H1 (cell line): Measurements from ENCODE around the gene GP1BB. TPM values are rescaled to one million over a fixed set of nuclear protein-coding genes. Genes with fewer than 3 reads are reported as not detected.

Source experiments
- CBX8 ChIP-seq: fragments of 300-800, 300-1000 bp; sonication (generic); IDR thresholded peaks from 2 replicates; pipeline ENCODE4 v1.7.1; 2016; ENCODE audit warnings: low read depth, low read length, borderline replicate concordance
- CHD1 ChIP-seq: IDR thresholded peaks from 2 replicates; pipeline ENCODE4 v1.6.1; 2012; ENCODE audit warnings: low read depth, low read length, improper control_type of control experiment
- CHD7 ChIP-seq: fragments of 300-600 bp; sonication (generic); IDR thresholded peaks from 2 replicates; pipeline ENCODE4 v1.7.1; 2012; ENCODE audit warnings: low read length, moderate library complexity, mild to moderate bottlenecking, inconsistent platforms; ENCODE audit not compliant: insufficient replicate concordance
- POU5F1 ChIP-seq: IDR thresholded peaks from 2 replicates; pipeline ENCODE4 v1.6.1; 2011; ENCODE audit warnings: low read depth, mild to moderate bottlenecking, low read length, moderate library complexity
- SIN3A ChIP-seq, 2 experiments: IDR thresholded peaks in 1 of 2; conservative IDR thresholded peaks in 1 of 2; 2 replicates each; pipeline ENCODE4 v1.6.1; 2011 to 2012; ENCODE audit warnings: low read length in 2 of 2, improper control_type of control experiment in 1 of 2, low read depth in 1 of 2, mild to moderate bottlenecking in 1 of 2
- polyA plus RNA-seq, 7 experiments: library from polyadenylated mRNA; depleted of rRNA in 3 of 7; stranded (reverse) in 5 of 7; unstranded in 2 of 7; fragments of >200 nt in 5 of 7; fragments of 200-250 nt in 2 of 7; gene quantifications; 1 replicate in 5 of 7; 2 replicates in 1 of 7; 4 replicates in 1 of 7; pipeline versions ENCODE4 v1.2.1 to v1.2.3, GENCODE V29; 2011 to 2013; ENCODE audit warnings: missing spikeins in 2 of 7, mixed read lengths in 2 of 7
- total RNA-seq: library from RNA; stranded (reverse); fragmentation: NEBNext Ultra II Directional; extraction: Animal tissue kit (Norgen Biotek cat#: 25700); gene quantifications from 2 replicates; pipeline ENCODE4 v1.2.1, GENCODE V29; 2021

Gene GP1BB
- total and polyA plus RNA-seq, 2 of the 8 experiments (the other 6 are each of a cell fraction or from before 2014, with no cell fraction given) = 0.36 TPM; not detected in 1

- TF ChIP-seq CHD1 = no peak
- TF ChIP-seq POU5F1 = no peak
- TF ChIP-seq SIN3A (conservative IDR thresholded peaks at IDR 0.05 in 1 of 2, IDR thresholded peaks at IDR 0.05 in 1 of 2; ENCODE audit: low read depth in 1 of 2, low read length in 2 of 2) = no peak
- TF ChIP-seq CHD7 = no peak
- TF ChIP-seq CBX8 = no peak
Measured at GRCh38 chr22:19728271-19728670, 4.9 kb downstream of the GP1BB start (continued).
